ENCODE results near the gene NKX1-2.

NKX1-2 gene

DNA sequence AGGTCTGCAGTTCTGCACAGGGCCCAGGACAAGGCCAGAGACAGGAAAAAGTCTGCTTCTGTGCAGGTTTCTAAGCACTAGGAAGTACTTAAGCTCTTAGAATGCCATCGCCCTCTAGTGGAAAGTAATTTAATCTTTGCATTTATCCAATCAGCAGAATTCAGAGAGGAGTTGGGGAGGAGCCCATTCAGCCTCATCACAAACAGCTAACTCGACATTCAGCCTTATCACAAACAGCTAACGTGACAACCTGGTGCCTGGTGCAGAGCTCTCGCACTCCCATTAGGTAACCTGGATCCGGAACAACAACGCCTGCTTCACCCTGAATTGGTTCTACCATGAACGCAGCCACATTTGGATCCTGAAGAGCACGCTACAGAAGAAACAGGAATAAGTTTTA lies 46.3 kb downstream of the NKX1-2 start:
- Histone ChIP-seq H3K4me1 (ENCODE audit: control insufficient read depth, insufficient read depth, low read length) (no peaks in the 10 kb centered on the region), H3K9ac (ENCODE audit: low read depth, low read length) (no peak overlapping the region), H3K27me3 (ENCODE audit: control insufficient read depth, insufficient read depth, low read length) (no peaks in the 10 kb centered on the region), H3K4me2 (ENCODE audit: low read length) (no peak overlapping the region), H3K4me3 (ENCODE audit: low read length) (no peak overlapping the region), H3K36me3 (ENCODE audit: insufficient read depth, low read length) (peaks cover 55% of the 10 kb centered on the region), H3K9me3 (replicated peaks; ENCODE audit: low read length) (no peaks in the 10 kb centered on the region)

GRCh38 chr10:124402273-124402672 lies 47.6 kb downstream of the NKX1-2 start:
- Histone ChIP-seq H3K4me3 (ENCODE audit: low read length) (no peak overlapping the region), H3K36me3 (ENCODE audit: insufficient read depth, low read length) (peaks cover 62% of the 10 kb centered on the region), H3K27me3 (ENCODE audit: control insufficient read depth, insufficient read depth, low read length) (no peaks in the 10 kb centered on the region), H3K9ac (ENCODE audit: low read depth, low read length) (no peak overlapping the region), H3K4me2 (ENCODE audit: low read length) (no peak overlapping the region), H3K9me3 (replicated peaks; ENCODE audit: low read length) (no peaks in the 10 kb centered on the region), H3K4me1 (ENCODE audit: control insufficient read depth, insufficient read depth, low read length) (no peaks in the 10 kb centered on the region)

DNA sequence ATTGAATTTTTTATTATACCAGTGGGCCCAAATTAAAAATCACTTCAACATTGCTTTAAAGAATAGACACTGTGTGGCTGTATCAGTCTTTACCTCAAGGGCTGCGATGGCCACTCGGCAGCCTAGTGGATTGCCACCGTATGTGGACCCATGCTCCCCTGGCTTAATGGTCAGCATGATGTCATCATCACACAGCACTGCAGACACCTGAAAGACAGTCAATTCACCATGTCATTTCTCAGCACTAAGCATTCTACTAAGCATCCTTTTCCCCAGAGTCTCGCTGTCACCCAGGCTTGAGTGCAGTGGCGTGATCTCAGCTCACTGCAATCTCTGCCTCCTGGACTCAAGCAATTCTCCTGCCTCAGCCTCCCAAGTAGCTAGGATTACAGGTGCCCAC lies 48.2 kb downstream of the NKX1-2 start:
- H3K9ac ChIP-seq (ENCODE audit: low read depth, low read length), result no peak overlapping the region
- H3K4me2 ChIP-seq (ENCODE audit: low read length), result no peak overlapping the region
- peaks cover 55% of the 10 kb centered on the region for H3K36me3 ChIP-seq (ENCODE audit: insufficient read depth, low read length)

More for the DNA sequence above, 48.2 kb downstream of the NKX1-2 start:
- Histone ChIP-seq H3K4me1 (ENCODE audit: control insufficient read depth, insufficient read depth, low read length) (no peaks in the 10 kb centered on the region), H3K27me3 (ENCODE audit: control insufficient read depth, insufficient read depth, low read length) (no peaks in the 10 kb centered on the region), H3K9me3 (replicated peaks; ENCODE audit: low read length) (no peaks in the 10 kb centered on the region), H3K4me3 (ENCODE audit: low read length) (no peak overlapping the region)

Data from skeletal muscle satellite cell (primary cell).